Endothelial cell of umbilical vein (primary cell): ENCODE data around the gene LSM2. TPM values are rescaled to one million over a fixed set of nuclear protein-coding genes. Genes with fewer than 3 reads are reported as not detected.
A peak's percentile ranks its signal among the peaks of the same experiment; 100 is the strongest.

Experiments used
- BruUV-seq: library from RNA; stranded (reverse); fragments of 400-500 nt; replicated peaks from 2 replicates; lab custom pipeline; 2021; lab: Mats Ljungman, UMichigan
- CTCF ChIA-PET: fragments of 300-600, 350-600 bp; sonication (Branson Sonifier 250); formaldehyde crosslinking; loops from one replicate; lab custom pipeline; 2021; ENCODE audit warnings: antibody characterized with exemption, inconsistent platforms; lab: Charles Lee
- POLR2A ChIA-PET: fragments of 300-600, 350-600 bp; sonication (Branson Sonifier 250); formaldehyde crosslinking; loops from one replicate; lab custom pipeline; 2021; ENCODE audit warnings: antibody characterized with exemption, inconsistent platforms; lab: Charles Lee
- DNase-seq: peaks from one replicate; pipeline ENCODE4 v3.0.0-alpha.2; 2011; ENCODE audit warnings: low read depth, low spot score
- FAIRE-seq: peaks from 2 replicates; lab custom pipeline; 2011; peaks lifted over from hg19 to GRCh38; lab: Jason Lieb, UNC
- H2AFZ ChIP-seq: 2 replicates; pipeline ENCODE4 v1.6.0; 2012; ENCODE audit warnings: low read depth, low read length, control low read depth, inconsistent platforms
- H3K27ac ChIP-seq: 2 replicates; pipeline ENCODE4 v1.5.1; 2011; ENCODE audit warnings: low read depth, mild to moderate bottlenecking, control low read depth, low read length, moderate library complexity; ENCODE audit not compliant: insufficient read depth
- H3K27me3 ChIP-seq, 2 experiments: 2 replicates each; pipeline versions ENCODE4 v1.6.0 to v1.6.1; 2011; ENCODE audit warnings: low read length in 2 of 2, mixed read lengths in 1 of 2; ENCODE audit not compliant: control insufficient read depth in 2 of 2, insufficient read depth in 2 of 2
- H3K36me3 ChIP-seq, 2 experiments: 2 replicates in 1 of 2; 3 replicates in 1 of 2; pipeline ENCODE4 v1.5.1; 2011; ENCODE audit warnings: low read length in 2 of 2, mild to moderate bottlenecking in 1 of 2, moderate library complexity in 1 of 2; ENCODE audit not compliant: control insufficient read depth in 2 of 2, insufficient read depth in 2 of 2; ENCODE audit errors: extremely low read depth in 1 of 2
- H3K4me1 ChIP-seq: 3 replicates; pipeline ENCODE4 v1.5.1; 2011; ENCODE audit warnings: mild to moderate bottlenecking, low read length; ENCODE audit not compliant: control insufficient read depth, insufficient read depth; ENCODE audit errors: extremely low read depth
- H3K4me2 ChIP-seq: 2 replicates; pipeline ENCODE4 v1.6.1; 2011; ENCODE audit warnings: low read length, control low read depth, mixed read lengths; ENCODE audit not compliant: insufficient read depth
- H3K4me3 ChIP-seq, 3 experiments: fragments of 200-600 bp in 1 of 3; sonication (generic), shearing (Covaris generic) in 1 of 3; replicated peaks in 1 of 3; 2 replicates each; pipeline ENCODE4 v1.5.1; 2011 to 2016; ENCODE audit warnings: control low read depth in 3 of 3, low read length in 3 of 3, mild to moderate bottlenecking in 2 of 3, inconsistent platforms in 1 of 3, low read depth in 1 of 3, moderate library complexity in 1 of 3; ENCODE audit not compliant: insufficient read depth in 1 of 3
- H3K79me2 ChIP-seq: 2 replicates; pipeline ENCODE4 v1.6.0; 2012; ENCODE audit warnings: low read length, inconsistent platforms; ENCODE audit not compliant: control insufficient read depth, insufficient read depth
- H3K9ac ChIP-seq: replicated peaks from 2 replicates; pipeline ENCODE3; 2011; ENCODE audit warnings: low read length, control low read depth; ENCODE audit not compliant: insufficient read depth; ENCODE audit errors: extremely low read depth
- H3K9me1 ChIP-seq: replicated peaks from 3 replicates; pipeline ENCODE4 v1.6.0; 2011; ENCODE audit warnings: mild to moderate bottlenecking, low read length; ENCODE audit not compliant: control insufficient read depth, insufficient read depth; ENCODE audit errors: extremely low read depth
- H3K9me3 ChIP-seq: replicated peaks from 2 replicates; pipeline ENCODE4 v1.5.1; 2012; ENCODE audit warnings: low read length, inconsistent platforms; ENCODE audit not compliant: control insufficient read depth, insufficient read depth
- H4K20me1 ChIP-seq: replicated peaks from 2 replicates; pipeline ENCODE3; 2011; ENCODE audit warnings: mild to moderate bottlenecking, low read length; ENCODE audit not compliant: control insufficient read depth, insufficient read depth; ENCODE audit errors: extremely low read depth
- EZH2 ChIP-seq: IDR thresholded peaks from 2 replicates; pipeline ENCODE4 v1.6.1; 2012; ENCODE audit warnings: borderline replicate concordance, low read depth, mild to moderate bottlenecking, moderate library complexity, low read length, inconsistent platforms; ENCODE audit not compliant: severe bottlenecking
- FOS ChIP-seq: IDR thresholded peaks from 2 replicates; pipeline ENCODE4 v1.6.1; 2011; ENCODE audit warnings: mild to moderate bottlenecking, low read length, moderate library complexity, borderline replicate concordance; ENCODE audit not compliant: insufficient read depth
- MYC ChIP-seq: IDR thresholded peaks from one replicate; pipeline ENCODE4 v1.6.1; 2011; ENCODE audit warnings: mild to moderate bottlenecking, low read depth, low read length
- POLR2A ChIP-seq: IDR thresholded peaks from 2 replicates; pipeline ENCODE4 v1.6.1; 2012; ENCODE audit warnings: low read depth, mild to moderate bottlenecking, control low read depth, low read length
- POLR2AphosphoS5 ChIP-seq: IDR thresholded peaks from 2 replicates; pipeline ENCODE4 v1.6.1; 2012; ENCODE audit warnings: low read depth, mild to moderate bottlenecking, control low read depth, low read length, moderate library complexity; ENCODE audit not compliant: insufficient read depth
- dilution Hi-C: fragments of 300-500 bp; cut with MboI; formaldehyde crosslinking; loops from one replicate; pipeline ENCODE4 v1.15.0; 2019; ENCODE audit warnings: low sequenced_read_pairs; ENCODE audit not compliant: extremely low pct_ligation_motif_present
- intact Hi-C: fragments of 100-400 bp; cut with micrococcal nuclease; formaldehyde crosslinking; loops from one replicate; pipeline ENCODE4 v1.10.0; 2022
- polyA plus RNA-seq, 4 experiments: library from polyadenylated mRNA; depleted of rRNA in 3 of 4; stranded (reverse) in 3 of 4; unstranded in 1 of 4; fragments of >200 nt; gene quantifications; 2 replicates each; pipeline versions ENCODE4 v1.2.1 to v1.2.3, GENCODE V29; 2011 to 2012; ENCODE audit warnings: missing spikeins in 1 of 4
- total RNA-seq: library from RNA; stranded (reverse); gene quantifications from 2 replicates; pipeline ENCODE4 v1.2.3, GENCODE V29; 2021
- TF ChIP-seq, protein P1 (sequence below), 2 donors: IDR thresholded peaks; 1 replicate in 1 of 2; 2 replicates in 1 of 2; pipeline ENCODE4 v1.5.1; 2011; ENCODE audit warnings: low read length in 2 of 2, mild to moderate bottlenecking in 2 of 2, moderate library complexity in 2 of 2, control low read depth in 1 of 2, inconsistent platforms in 1 of 2, low read depth in 1 of 2; ENCODE audit not compliant: insufficient read depth in 1 of 2; ENCODE audit errors: extremely low read depth in 1 of 2

LSM2 gene
- total and polyA plus RNA-seq, 2 donors (not counting 3 experiments of a cell fraction or from before 2014, with no cell fraction given) = 78.1 to 86.0 TPM

DNA sequence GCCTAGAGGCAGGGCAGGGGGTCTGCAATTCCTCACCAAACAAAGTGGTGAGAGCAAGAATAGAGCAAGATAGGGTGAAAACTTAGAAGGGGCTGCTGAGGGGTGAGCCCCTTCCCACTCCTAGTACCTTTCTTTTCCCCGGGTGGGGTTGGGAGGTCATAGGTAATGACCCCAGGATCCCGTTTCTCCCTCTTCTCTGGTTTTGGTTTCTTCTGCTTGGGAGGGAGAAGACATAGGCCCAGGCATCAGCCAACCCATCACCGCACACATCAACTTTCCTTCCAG lies 14.7 kb downstream of the LSM2 start:
- peaks cover 21% of the 10 kb centered on the region for H3K79me2 ChIP-seq
- H3K27me3 ChIP-seq = no peaks in the 10 kb centered on the region
- no peak overlapping the region for H3K9ac ChIP-seq
- POLR2A ChIA-PET = interaction anchor here (1.6 kb wide), 1 partner anchor 23 kb away, joined by 4 read pairs; the partner anchor contains the start of genes HSPA1A and HSPA1L
- dilution Hi-C loops = no loop called here
- BruUV-seq = no TSS peak
- H3K4me1 ChIP-seq = peaks cover 15% of the 10 kb centered on the region
- no peak overlapping the region for H2AFZ ChIP-seq
- H3K4me3 ChIP-seq = no peak overlapping the region
- H4K20me1 ChIP-seq = no peaks in the 10 kb centered on the region
- CTCF ChIA-PET = interaction anchor here (1.2 to 4.8 kb wide), 7 partner anchors 14 to 53 kb away, joined by 3 to 61 read pairs (median 14); partner anchors contain the start of genes HSPA1A, HSPA1L, LSM2 and VWA7
- H3K36me3 ChIP-seq = peaks cover 0 to 7% of the 10 kb centered on the region in 2 experiments
- no peaks in the 10 kb centered on the region for H3K9me1 ChIP-seq
- H3K27ac ChIP-seq = no peak overlapping the region
- DNase-seq (no peak), FAIRE-seq (no peak)
- intact Hi-C loops = no loop called here
- H3K4me2 ChIP-seq = no peak overlapping the region
- no peak for TF ChIP-seq MYC
- H3K9me3 ChIP-seq = no peaks in the 10 kb centered on the region

DNA sequence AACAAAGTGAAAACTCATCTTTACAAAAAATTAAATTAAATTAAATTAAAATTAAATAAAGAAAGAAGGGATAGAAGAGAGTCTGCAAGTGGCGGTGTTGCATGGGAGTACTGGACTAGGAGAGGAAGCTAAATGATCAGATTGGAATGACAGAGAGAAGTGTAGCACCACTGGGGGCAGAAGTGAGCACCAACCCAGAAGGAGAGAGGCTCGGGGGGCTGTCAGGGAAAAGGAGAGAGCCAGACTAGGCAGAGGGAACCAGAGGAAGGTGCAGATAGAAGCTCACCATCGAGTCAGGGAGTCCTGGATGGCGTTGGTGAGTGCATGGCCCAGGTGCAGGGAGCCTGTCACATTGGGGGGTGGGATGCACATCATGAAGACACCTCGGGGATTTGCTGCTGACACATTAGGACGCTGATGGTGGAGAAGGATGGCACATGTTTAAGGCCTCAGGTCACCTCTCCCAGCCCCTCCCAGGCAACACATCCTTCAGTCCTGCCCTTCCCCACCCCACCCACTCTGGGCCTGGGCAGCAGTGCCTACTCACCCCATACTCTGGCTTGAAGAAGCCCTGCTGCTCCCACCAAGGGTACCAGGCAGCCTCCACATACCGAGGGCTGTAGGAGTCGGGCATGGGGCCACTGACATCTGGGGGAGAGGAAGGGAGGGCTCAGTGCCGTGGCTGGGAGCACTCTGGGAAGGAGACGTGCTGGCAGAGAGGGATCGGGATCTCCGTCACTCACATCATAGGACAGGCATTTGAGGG lies 15.3 kb downstream of the LSM2 start:
- H3K27ac ChIP-seq = no peak overlapping the region
- H3K4me1 ChIP-seq = peaks cover 15% of the 10 kb centered on the region
- H3K4me3 ChIP-seq = no peak overlapping the region
- H3K9ac ChIP-seq = no peak overlapping the region
- no peaks in the 10 kb centered on the region for H3K9me3 ChIP-seq
- peak; percentile 60 for FAIRE-seq
- peaks cover 0 to 7% of the 10 kb centered on the region in 2 experiments for H3K36me3 ChIP-seq
- H2AFZ ChIP-seq = no peak overlapping the region
- no TSS peak for BruUV-seq
- H3K27me3 ChIP-seq = no peaks in the 10 kb centered on the region
- H3K79me2 ChIP-seq = peaks cover 21% of the 10 kb centered on the region
- no peaks in the 10 kb centered on the region for H4K20me1 ChIP-seq
- H3K9me1 ChIP-seq = no peaks in the 10 kb centered on the region
- DNase-seq = peak; percentile 61
- dilution Hi-C loops (no loop called here), intact Hi-C loops (loop anchor here (1.0 kb wide), 1 partner anchor 61 kb away; no protein-coding TSS in a partner anchor)
- CTCF ChIA-PET = interaction anchor here (0.6 to 4.8 kb wide), 29 partner anchors 8 to 152 kb away, joined by 3 to 61 read pairs (median 3); partner anchors contain the start of genes DDAH2, GPANK1, HSPA1A and HSPA1B
- POLR2A ChIA-PET = interaction anchor here (0.6 to 1.6 kb wide), 3 partner anchors 23 to 36 kb away, joined by 3 to 4 read pairs (median 4); partner anchors contain the start of genes HSPA1A, HSPA1B and HSPA1L
- H3K4me2 ChIP-seq = no peak overlapping the region
- TF ChIP-seq EZH2 (no peak), POLR2AphosphoS5 (no peak), FOS (no peak), MYC (no peak), POLR2A (no peak)
- TF ChIP-seq, protein P1, sequence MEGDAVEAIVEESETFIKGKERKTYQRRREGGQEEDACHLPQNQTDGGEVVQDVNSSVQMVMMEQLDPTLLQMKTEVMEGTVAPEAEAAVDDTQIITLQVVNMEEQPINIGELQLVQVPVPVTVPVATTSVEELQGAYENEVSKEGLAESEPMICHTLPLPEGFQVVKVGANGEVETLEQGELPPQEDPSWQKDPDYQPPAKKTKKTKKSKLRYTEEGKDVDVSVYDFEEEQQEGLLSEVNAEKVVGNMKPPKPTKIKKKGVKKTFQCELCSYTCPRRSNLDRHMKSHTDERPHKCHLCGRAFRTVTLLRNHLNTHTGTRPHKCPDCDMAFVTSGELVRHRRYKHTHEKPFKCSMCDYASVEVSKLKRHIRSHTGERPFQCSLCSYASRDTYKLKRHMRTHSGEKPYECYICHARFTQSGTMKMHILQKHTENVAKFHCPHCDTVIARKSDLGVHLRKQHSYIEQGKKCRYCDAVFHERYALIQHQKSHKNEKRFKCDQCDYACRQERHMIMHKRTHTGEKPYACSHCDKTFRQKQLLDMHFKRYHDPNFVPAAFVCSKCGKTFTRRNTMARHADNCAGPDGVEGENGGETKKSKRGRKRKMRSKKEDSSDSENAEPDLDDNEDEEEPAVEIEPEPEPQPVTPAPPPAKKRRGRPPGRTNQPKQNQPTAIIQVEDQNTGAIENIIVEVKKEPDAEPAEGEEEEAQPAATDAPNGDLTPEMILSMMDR (IDR thresholded peaks at IDR 0.05; ENCODE audit: extremely low read depth in 1 of 2, insufficient read depth in 1 of 2, low read depth in 1 of 2, low read length in 2 of 2) = peak; percentile 61 to 75
